Thymus (tissue), 11 donors: Measurements from ENCODE around the gene PLA2G4F. TPM values are rescaled to one million over a fixed set of nuclear protein-coding genes. Genes with fewer than 3 reads are reported as not detected.

Experiments used
- DNase-seq, 9 donors: peaks; one replicate each; pipeline ENCODE4 v3.0.0-alpha.2; 2013; ENCODE audit warnings: low spot score in 9 of 9, low read depth in 6 of 9, missing footprints in 1 of 9
- H3K27ac ChIP-seq, 2 donors: one replicate each; pipeline ENCODE4 v1.5.1; 2013; ENCODE audit warnings: control low read depth in 1 of 2, low read depth in 1 of 2, low read length in 1 of 2, mild to moderate bottlenecking in 1 of 2, moderate library complexity in 1 of 2
- H3K27me3 ChIP-seq, 2 donors: one replicate each; pipeline ENCODE4 v1.5.1; 2013; ENCODE audit warnings: low read length in 1 of 2; ENCODE audit not compliant: control insufficient read depth in 2 of 2, insufficient read depth in 1 of 2
- H3K36me3 ChIP-seq, 2 donors: one replicate each; pipeline ENCODE4 v1.5.1; 2013; ENCODE audit warnings: low read length in 1 of 2, mild to moderate bottlenecking in 1 of 2, moderate library complexity in 1 of 2; ENCODE audit not compliant: control insufficient read depth in 2 of 2, insufficient read depth in 2 of 2
- H3K4me1 ChIP-seq, 2 donors: one replicate each; pipeline ENCODE4 v1.5.1; 2013; ENCODE audit warnings: low read length in 2 of 2; ENCODE audit not compliant: control insufficient read depth in 2 of 2, insufficient read depth in 2 of 2
- H3K4me3 ChIP-seq, 2 donors: one replicate each; pipeline ENCODE4 v1.5.1; 2013; ENCODE audit warnings: low read length in 2 of 2, control low read depth in 1 of 2, mild to moderate bottlenecking in 1 of 2
- H3K9me3 ChIP-seq, 2 donors: one replicate each; pipeline ENCODE4 v1.5.1; 2013; ENCODE audit warnings: low read length in 1 of 2, mild to moderate bottlenecking in 1 of 2; ENCODE audit not compliant: control insufficient read depth in 2 of 2, insufficient read depth in 1 of 2
- WGBS: extraction: QIAGEN DNeasy Blood & Tissue Kit; methylation state at CpG from one replicate; pipeline ENCODE4 v1.1.7; 2013; 5-methylcytosine and 5-hydroxymethylcytosine counted together
- polyA plus RNA-seq: library from polyadenylated mRNA; stranded (reverse); fragments of 200-250 nt; gene quantifications from one replicate; pipeline ENCODE4 v1.2.3, GENCODE V29; 2013
- total RNA-seq: library from RNA; stranded (reverse); fragments of 120-200 nt; gene quantifications from one replicate; pipeline ENCODE4 v1.2.4, GENCODE V29; 2013
- donor health status: healthy.

Gene PLA2G4F
- total and polyA plus RNA-seq, 2 donors: 2.1 to 7.3 TPM

DNA sequence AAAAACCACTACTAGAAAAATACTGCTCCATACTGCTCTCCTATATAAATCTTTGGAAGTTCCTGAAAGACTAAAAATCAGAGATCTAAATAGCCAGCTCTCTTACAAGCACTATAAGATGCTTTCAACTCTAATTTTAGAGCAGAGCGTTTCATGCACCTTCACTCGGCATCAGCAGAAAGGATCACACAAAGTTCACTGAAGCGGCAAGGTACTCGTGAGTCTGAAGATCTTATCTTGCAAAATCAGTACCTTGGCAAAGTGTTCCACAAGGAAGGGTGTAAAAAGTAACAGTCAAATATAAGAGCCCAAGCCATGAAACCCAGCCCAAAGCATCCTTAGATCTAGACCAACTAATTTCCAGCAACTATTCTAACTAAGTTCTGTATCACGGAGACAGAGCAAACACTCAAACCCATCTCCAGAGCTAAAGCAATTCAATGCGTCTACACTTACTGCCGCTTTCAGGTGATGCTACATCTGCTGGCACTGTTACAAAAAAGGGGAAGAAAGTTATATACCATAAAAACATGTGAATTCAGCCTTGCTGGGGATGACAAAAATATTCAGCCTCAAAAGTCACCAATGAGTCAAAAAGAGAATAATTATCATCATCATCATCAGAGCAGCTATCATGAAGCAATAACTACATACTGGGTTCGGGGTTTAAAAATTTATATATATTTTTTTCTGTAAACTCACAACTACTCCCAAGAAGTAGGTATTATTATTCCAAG is 35.3 kb upstream of the PLA2G4F start:
- peaks cover 34 to 57% of the 10 kb centered on the region in 2 donors for H3K36me3 ChIP-seq
- WGBS: 81% methylated on average over 8 of the region's 8 CpGs

DNA sequence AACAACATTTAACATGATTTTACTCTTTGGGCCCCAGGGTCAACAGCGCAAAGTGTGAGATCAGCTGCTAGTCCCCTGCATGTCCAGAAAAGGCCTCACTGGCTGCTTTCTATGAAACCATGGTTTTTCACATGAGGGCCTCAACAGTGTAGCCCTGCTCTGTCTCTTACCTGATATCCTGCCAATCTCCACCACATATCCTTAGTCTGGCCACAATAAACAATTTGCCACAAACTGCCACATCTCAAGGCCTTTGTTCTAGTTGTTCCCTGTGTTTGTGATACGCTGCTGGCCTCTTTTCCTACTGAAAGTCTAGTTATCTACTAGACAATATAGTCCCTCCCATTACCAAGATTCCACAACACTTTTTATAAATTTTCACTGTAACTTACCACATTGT is 33.9 kb upstream of the PLA2G4F start:
- H3K9me3 ChIP-seq: no peaks in the 10 kb centered on the region
- H3K36me3 ChIP-seq: peaks cover 43 to 71% of the 10 kb centered on the region in 2 donors
- H3K4me3 ChIP-seq: no peak overlapping the region
- 56% methylated on average over 2 of the region's 2 CpGs for WGBS
- H3K4me1 ChIP-seq: peaks cover 0 to 2% of the 10 kb centered on the region in 2 donors
- DNase-seq: no peak
- no peak overlapping the region for H3K27ac ChIP-seq
- H3K27me3 ChIP-seq: no peaks in the 10 kb centered on the region

More for the DNA sequence above, 35.3 kb upstream of the PLA2G4F start:
- Histone ChIP-seq H3K4me1 (peaks cover 0 to 2% of the 10 kb centered on the region in 2 donors), H3K27me3 (no peaks in the 10 kb centered on the region), H3K27ac (no peak overlapping the region), H3K9me3 (no peaks in the 10 kb centered on the region), H3K4me3 (no peak overlapping the region)
- no peak for DNase-seq

DNA sequence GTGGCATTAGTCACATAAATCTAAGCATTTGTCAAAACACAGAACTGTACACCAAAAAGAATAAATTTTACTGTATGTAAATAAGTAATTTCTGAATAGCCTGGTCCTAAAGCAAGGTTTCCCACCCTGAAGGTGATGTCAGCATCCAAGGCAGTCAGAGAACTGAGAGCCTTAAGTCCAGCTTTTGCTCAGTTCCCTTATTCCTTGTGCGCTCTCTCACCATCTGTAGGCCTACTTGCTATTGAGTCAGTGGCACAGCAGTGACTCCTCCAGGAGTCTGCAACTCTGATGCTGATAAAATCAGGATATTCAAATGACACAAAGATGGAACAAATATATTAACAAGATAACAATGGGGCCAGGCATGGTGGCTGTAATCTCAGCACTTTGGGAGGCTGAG is 29.4 kb upstream of the PLA2G4F start:
- Histone ChIP-seq H3K27ac (no peak overlapping the region), H3K4me1 (no peaks in the 10 kb centered on the region), H3K9me3 (no peaks in the 10 kb centered on the region), H3K27me3 (no peaks in the 10 kb centered on the region), H3K36me3 (peaks cover 62 to 80% of the 10 kb centered on the region in 2 donors), H3K4me3 (no peak overlapping the region)
- no peak for DNase-seq
- 100% methylated on average over 1 of the region's 1 CpG for WGBS

DNA sequence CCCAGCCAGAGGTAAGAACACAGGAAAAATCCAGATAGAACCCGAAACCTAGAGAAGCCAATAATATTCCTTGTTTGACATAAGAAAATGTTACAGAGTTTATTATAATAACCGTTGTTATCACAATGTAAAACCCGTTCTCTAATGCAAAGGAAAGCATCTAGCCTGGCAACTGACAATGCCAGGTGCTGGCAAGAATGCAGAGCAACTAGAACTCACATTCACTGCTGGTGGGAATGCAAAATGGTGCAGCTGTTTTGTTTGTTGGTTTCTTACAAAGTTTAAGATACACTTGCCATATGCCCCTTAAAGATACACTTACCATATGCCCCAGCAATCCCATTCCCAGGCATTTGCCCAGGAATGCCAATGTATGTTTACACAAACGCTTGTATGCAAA is 28.3 kb upstream of the PLA2G4F start:
- DNase-seq: no peak
- 97% methylated on average over 4 of the region's 4 CpGs for WGBS
- Histone ChIP-seq H3K4me1 (no peaks in the 10 kb centered on the region), H3K36me3 (peaks cover 61 to 74% of the 10 kb centered on the region in 2 donors), H3K4me3 (no peak overlapping the region), H3K9me3 (no peaks in the 10 kb centered on the region), H3K27me3 (no peaks in the 10 kb centered on the region), H3K27ac (no peak overlapping the region)

DNA sequence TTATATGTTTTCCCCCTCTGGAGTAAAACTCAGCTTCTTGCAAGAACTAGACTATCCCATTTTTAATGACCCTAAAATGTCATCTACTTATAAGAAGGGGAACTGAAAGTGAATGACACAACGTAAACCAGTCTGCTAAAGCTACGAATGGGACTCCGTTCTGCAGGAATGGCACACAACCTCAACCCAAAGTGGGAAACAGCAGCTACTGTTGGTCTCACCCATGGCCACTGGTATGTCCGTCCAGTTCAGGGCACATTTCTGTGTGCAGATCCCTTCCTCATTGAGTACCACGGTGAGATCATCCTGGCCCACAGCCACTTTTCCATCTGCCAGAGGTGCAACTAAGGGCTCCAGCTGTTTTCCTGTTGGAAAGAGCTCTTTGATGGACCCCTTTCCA is 27.9 kb upstream of the PLA2G4F start:
- no peaks in the 10 kb centered on the region for H3K27me3 ChIP-seq
- no peak overlapping the region for H3K27ac ChIP-seq
- DNase-seq: no peak
- WGBS: 97% methylated on average over 5 of the region's 5 CpGs
- H3K36me3 ChIP-seq: peaks cover 64 to 74% of the 10 kb centered on the region in 2 donors
- no peaks in the 10 kb centered on the region for H3K4me1 ChIP-seq
- H3K9me3 ChIP-seq: no peaks in the 10 kb centered on the region
- H3K4me3 ChIP-seq: no peak overlapping the region

DNA sequence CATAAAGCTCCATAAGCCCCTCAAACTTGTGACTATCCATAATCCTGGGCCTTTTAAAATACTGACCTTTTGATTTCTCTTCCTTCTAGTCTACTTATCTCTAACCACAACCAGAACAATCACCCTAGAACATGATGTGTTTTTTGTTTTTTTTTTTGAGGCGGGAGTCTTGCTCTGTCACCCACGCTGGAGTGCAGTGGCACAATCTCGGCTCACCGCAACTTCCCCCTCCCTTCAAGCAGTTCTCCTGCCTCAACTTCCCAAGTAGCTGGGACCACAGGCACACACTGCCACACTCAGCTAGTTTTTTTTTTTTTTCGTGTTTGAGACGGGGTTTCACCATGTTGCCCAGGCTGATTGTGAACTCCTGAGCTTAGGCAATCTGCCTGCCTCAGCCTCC is 26.5 kb upstream of the PLA2G4F start:
- Histone ChIP-seq H3K9me3 (no peaks in the 10 kb centered on the region), H3K27me3 (no peaks in the 10 kb centered on the region), H3K4me3 (no peak overlapping the region), H3K27ac (no peak overlapping the region), H3K36me3 (peaks cover 67 to 73% of the 10 kb centered on the region in 2 donors), H3K4me1 (no peaks in the 10 kb centered on the region)
- WGBS: 99% methylated on average over 6 of the region's 6 CpGs
- DNase-seq: no peak

DNA sequence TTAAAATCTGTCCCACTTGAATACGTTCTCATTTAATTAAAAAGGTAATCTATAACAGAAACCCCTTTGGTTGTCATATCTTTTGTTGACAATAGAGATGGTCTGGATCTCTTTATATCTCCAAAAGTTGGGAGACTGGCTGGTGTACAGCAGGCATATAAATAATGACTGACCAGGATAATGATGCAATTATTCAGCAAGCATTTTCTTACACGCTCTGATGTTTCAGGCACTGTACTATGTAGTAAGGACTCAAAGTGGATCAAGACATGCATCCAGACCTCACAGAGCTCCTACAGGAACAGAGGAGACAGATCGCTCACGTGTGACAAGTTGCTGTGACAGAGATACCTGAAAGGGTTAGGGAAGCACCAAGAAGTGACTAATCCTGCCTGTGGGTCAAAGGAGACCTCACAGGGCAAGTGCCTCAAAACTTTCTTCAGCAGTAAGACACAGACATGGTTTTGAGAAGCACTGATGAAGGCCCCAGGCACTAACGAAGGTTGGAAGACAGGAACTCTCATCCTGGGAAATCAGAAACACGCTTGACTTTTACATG is 26.0 kb upstream of the PLA2G4F start:
- Histone ChIP-seq H3K27ac (no peak overlapping the region), H3K4me3 (no peak overlapping the region), H3K9me3 (no peaks in the 10 kb centered on the region), H3K27me3 (no peaks in the 10 kb centered on the region), H3K36me3 (peaks cover 66 to 70% of the 10 kb centered on the region in 2 donors), H3K4me1 (no peaks in the 10 kb centered on the region)
- DNase-seq: no peak
- WGBS: 98% methylated on average over 6 of the region's 6 CpGs

DNA sequence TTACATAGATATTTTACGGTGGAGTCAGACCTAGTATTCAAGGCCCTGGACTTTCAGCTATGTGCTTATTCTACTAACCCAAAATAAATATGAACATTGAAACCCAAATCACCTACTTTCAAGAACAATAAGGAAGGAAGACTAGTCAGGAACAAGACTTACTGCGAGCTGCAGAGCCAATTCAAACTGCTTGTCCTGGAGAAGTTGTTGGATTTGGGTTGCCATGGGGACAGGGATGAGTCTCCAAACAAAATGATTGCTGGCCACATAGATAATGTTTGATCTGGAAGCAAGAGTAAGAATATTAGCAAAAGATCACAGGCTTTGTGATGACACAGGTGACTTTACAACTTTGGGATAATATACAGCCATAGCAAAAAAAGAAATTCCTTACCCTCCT is 21.6 kb upstream of the PLA2G4F start:
- H3K27me3 ChIP-seq: no peaks in the 10 kb centered on the region
- no peaks in the 10 kb centered on the region for H3K4me1 ChIP-seq
- H3K9me3 ChIP-seq: no peaks in the 10 kb centered on the region
- no peak overlapping the region for H3K4me3 ChIP-seq
- 98% methylated on average over 2 of the region's 2 CpGs for WGBS
- H3K36me3 ChIP-seq: peaks cover 55 to 64% of the 10 kb centered on the region in 2 donors
- DNase-seq: no peak
- H3K27ac ChIP-seq: no peak overlapping the region

DNA sequence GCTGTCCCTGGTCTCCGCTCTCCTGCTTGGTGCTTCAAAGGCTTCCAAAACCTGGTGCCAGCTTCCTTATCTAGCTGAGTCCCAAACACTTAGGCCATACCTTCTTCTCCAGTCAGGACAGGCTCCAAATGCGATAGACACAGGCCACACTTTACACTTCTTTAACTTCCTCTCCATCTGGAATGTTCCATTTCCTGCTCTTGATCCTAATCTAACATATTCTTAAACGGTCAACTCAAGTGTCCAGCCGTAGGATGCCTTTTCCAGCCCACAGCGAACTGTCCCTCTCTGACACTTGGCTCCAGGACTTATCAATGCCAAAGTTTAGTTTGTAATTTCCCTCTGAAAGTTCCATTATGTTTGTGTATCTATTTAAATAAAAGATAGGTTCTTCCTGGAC is 19.2 kb upstream of the PLA2G4F start:
- DNase-seq: no peak
- no peak overlapping the region for H3K27ac ChIP-seq
- 90% methylated on average over 5 of the region's 5 CpGs for WGBS
- no peak overlapping the region for H3K4me3 ChIP-seq
- no peaks in the 10 kb centered on the region for H3K27me3 ChIP-seq
- H3K36me3 ChIP-seq: peaks cover 63 to 76% of the 10 kb centered on the region in 2 donors
- no peaks in the 10 kb centered on the region for H3K9me3 ChIP-seq
- H3K4me1 ChIP-seq: no peaks in the 10 kb centered on the region
